ENCODE results near the gene OIT3. TPM values are rescaled to one million over a fixed set of nuclear protein-coding genes. Genes with fewer than 3 reads are reported as not detected.

The OIT3 gene
- total RNA-seq, 1 experiment from 2014 or later, result not detected

GRCh38 chr10:72954596-72955554, 61.3 kb downstream of the OIT3 start, which contains the start of gene PLA2G12B:
Gene PLA2G12B (minus strand): TSS chr10:72954806. CDS start chr10:72954685, 121 bp downstream.
- no peak within 1 kb of the TSS for H2AFZ ChIP-seq (ENCODE audit: low read length)
- no peaks in the 10 kb centered on the region for H4K20me1 ChIP-seq (ENCODE audit: insufficient read depth, low read depth, low read length)
- no peak within 1 kb of the TSS for H3K9ac ChIP-seq (ENCODE audit: low read length)
- no peak for DNase-seq
- no peak within 1 kb of the TSS for H3K4me2 ChIP-seq (ENCODE audit: low read depth, low read length, poor library complexity, severe bottlenecking)
- no peaks in the 10 kb centered on the region for H3K9me2 ChIP-seq (replicated peaks; ENCODE audit: insufficient read depth, low read length)
- no peaks in the 10 kb centered on the region for H3K4me1 ChIP-seq (ENCODE audit: low read length)
- H3K9me3 ChIP-seq (ENCODE audit: low read length), result no peaks in the 10 kb centered on the region
- H3K27me3 ChIP-seq (ENCODE audit: low read length), result no peaks in the 10 kb centered on the region
- H3K27ac ChIP-seq (ENCODE audit: low read length), result no peak within 1 kb of the TSS
- H3K36me3 ChIP-seq (ENCODE audit: insufficient read depth, low read length), result no peaks in the 10 kb centered on the region
- H3K4me3 ChIP-seq (ENCODE audit: low read length), result no peak within 1 kb of the TSS
- H3K79me2 ChIP-seq (ENCODE audit: low read length), result no peaks in the 10 kb centered on the region

- H3K4me1 ChIP-seq (ENCODE audit: low read length), result no peaks in the 10 kb centered on the region
- no peak overlapping the region for H3K9ac ChIP-seq (ENCODE audit: low read length)
- no peaks in the 10 kb centered on the region for H3K79me2 ChIP-seq (ENCODE audit: low read length)
- no peaks in the 10 kb centered on the region for H3K9me3 ChIP-seq (ENCODE audit: low read length)
- H3K9me2 ChIP-seq (replicated peaks; ENCODE audit: insufficient read depth, low read length), result no peaks in the 10 kb centered on the region
- no peaks in the 10 kb centered on the region for H4K20me1 ChIP-seq (ENCODE audit: insufficient read depth, low read depth, low read length)
- DNase-seq, result no peak
- no peaks in the 10 kb centered on the region for H3K36me3 ChIP-seq (ENCODE audit: insufficient read depth, low read length)
- H3K27ac ChIP-seq (ENCODE audit: low read length), result no peak overlapping the region
- H3K4me2 ChIP-seq (ENCODE audit: low read depth, low read length, poor library complexity, severe bottlenecking), result no peak overlapping the region
- H3K27me3 ChIP-seq (ENCODE audit: low read length), result no peaks in the 10 kb centered on the region
- H2AFZ ChIP-seq (ENCODE audit: low read length), result no peak overlapping the region
- H3K4me3 ChIP-seq (ENCODE audit: low read length), result no peak overlapping the region
Observed at GRCh38 chr10:72956001-72956400, 62.5 kb downstream of the OIT3 start.

GRCh38 chr10:72976886-72977285, 83.3 kb downstream of the OIT3 start:
- Histone ChIP-seq H3K4me1 (ENCODE audit: low read length) (no peaks in the 10 kb centered on the region), H3K9ac (ENCODE audit: low read length) (no peak overlapping the region), H3K9me3 (ENCODE audit: low read length) (peaks cover 34% of the 10 kb centered on the region), H3K9me2 (replicated peaks; ENCODE audit: insufficient read depth, low read length) (no peaks in the 10 kb centered on the region), H2AFZ (ENCODE audit: low read length) (no peak overlapping the region), H3K4me3 (ENCODE audit: low read length) (no peak overlapping the region), H3K4me2 (ENCODE audit: low read depth, low read length, poor library complexity, severe bottlenecking) (no peak overlapping the region), H3K27me3 (ENCODE audit: low read length) (no peaks in the 10 kb centered on the region), H4K20me1 (ENCODE audit: insufficient read depth, low read depth, low read length) (no peaks in the 10 kb centered on the region), H3K36me3 (ENCODE audit: insufficient read depth, low read length) (no peaks in the 10 kb centered on the region), H3K27ac (ENCODE audit: low read length) (no peak overlapping the region), H3K79me2 (ENCODE audit: low read length) (no peaks in the 10 kb centered on the region)
- DNase-seq, result no peak

GRCh38 chr10:72979709-72980108, 86.2 kb downstream of the OIT3 start:
- Histone ChIP-seq H3K27ac (ENCODE audit: low read length) (no peak overlapping the region), H4K20me1 (ENCODE audit: insufficient read depth, low read depth, low read length) (no peaks in the 10 kb centered on the region)

GRCh38 chr10:72980348-72980747, 86.8 kb downstream of the OIT3 start:
- no peaks in the 10 kb centered on the region for H4K20me1 ChIP-seq (ENCODE audit: insufficient read depth, low read depth, low read length)
- H3K4me3 ChIP-seq (ENCODE audit: low read length), result no peak overlapping the region
- H3K9me3 ChIP-seq (ENCODE audit: low read length), result peaks cover 32% of the 10 kb centered on the region
- DNase-seq, result no peak
- no peak overlapping the region for H2AFZ ChIP-seq (ENCODE audit: low read length)
- no peak overlapping the region for H3K4me2 ChIP-seq (ENCODE audit: low read depth, low read length, poor library complexity, severe bottlenecking)
- H3K27ac ChIP-seq (ENCODE audit: low read length), result no peak overlapping the region
- H3K79me2 ChIP-seq (ENCODE audit: low read length), result no peaks in the 10 kb centered on the region
- no peaks in the 10 kb centered on the region for H3K36me3 ChIP-seq (ENCODE audit: insufficient read depth, low read length)
- H3K9ac ChIP-seq (ENCODE audit: low read length), result no peak overlapping the region
- H3K27me3 ChIP-seq (ENCODE audit: low read length), result no peaks in the 10 kb centered on the region
- H3K9me2 ChIP-seq (replicated peaks; ENCODE audit: insufficient read depth, low read length), result no peaks in the 10 kb centered on the region
- H3K4me1 ChIP-seq (ENCODE audit: low read length), result no peaks in the 10 kb centered on the region

More at GRCh38 chr10:72979709-72980108, 86.2 kb downstream of the OIT3 start:
- H3K4me2 ChIP-seq (ENCODE audit: low read depth, low read length, poor library complexity, severe bottlenecking), result no peak overlapping the region
- no peaks in the 10 kb centered on the region for H3K4me1 ChIP-seq (ENCODE audit: low read length)
- no peak overlapping the region for H3K4me3 ChIP-seq (ENCODE audit: low read length)
- no peaks in the 10 kb centered on the region for H3K9me2 ChIP-seq (replicated peaks; ENCODE audit: insufficient read depth, low read length)
- H3K79me2 ChIP-seq (ENCODE audit: low read length), result no peaks in the 10 kb centered on the region
- no peaks in the 10 kb centered on the region for H3K36me3 ChIP-seq (ENCODE audit: insufficient read depth, low read length)
- DNase-seq, result no peak
- no peak overlapping the region for H2AFZ ChIP-seq (ENCODE audit: low read length)
- no peak overlapping the region for H3K9ac ChIP-seq (ENCODE audit: low read length)
- no peaks in the 10 kb centered on the region for H3K27me3 ChIP-seq (ENCODE audit: low read length)
- peaks cover 34% of the 10 kb centered on the region for H3K9me3 ChIP-seq (ENCODE audit: low read length)

- Histone ChIP-seq H3K4me3 (ENCODE audit: low read length) (no peak overlapping the region), H3K36me3 (ENCODE audit: insufficient read depth, low read length) (no peaks in the 10 kb centered on the region), H3K9me2 (replicated peaks; ENCODE audit: insufficient read depth, low read length) (no peaks in the 10 kb centered on the region), H3K9me3 (ENCODE audit: low read length) (peaks cover 30% of the 10 kb centered on the region), H2AFZ (ENCODE audit: low read length) (no peak overlapping the region), H3K27ac (ENCODE audit: low read length) (no peak overlapping the region), H3K4me1 (ENCODE audit: low read length) (no peaks in the 10 kb centered on the region), H3K27me3 (ENCODE audit: low read length) (no peaks in the 10 kb centered on the region), H3K79me2 (ENCODE audit: low read length) (no peaks in the 10 kb centered on the region), H3K9ac (ENCODE audit: low read length) (no peak overlapping the region), H4K20me1 (ENCODE audit: insufficient read depth, low read depth, low read length) (no peaks in the 10 kb centered on the region), H3K4me2 (ENCODE audit: low read depth, low read length, poor library complexity, severe bottlenecking) (no peak overlapping the region)
- DNase-seq, result no peak
Observed at GRCh38 chr10:72981028-72981881, 87.7 kb downstream of the OIT3 start.

- Histone ChIP-seq H3K9ac (ENCODE audit: low read length) (no peak overlapping the region), H2AFZ (ENCODE audit: low read length) (no peak overlapping the region), H3K9me2 (replicated peaks; ENCODE audit: insufficient read depth, low read length) (no peaks in the 10 kb centered on the region), H3K4me3 (ENCODE audit: low read length) (no peak overlapping the region), H3K4me2 (ENCODE audit: low read depth, low read length, poor library complexity, severe bottlenecking) (no peak overlapping the region), H3K27me3 (ENCODE audit: low read length) (no peaks in the 10 kb centered on the region), H4K20me1 (ENCODE audit: insufficient read depth, low read depth, low read length) (no peaks in the 10 kb centered on the region), H3K4me1 (ENCODE audit: low read length) (no peaks in the 10 kb centered on the region), H3K27ac (ENCODE audit: low read length) (no peak overlapping the region), H3K79me2 (ENCODE audit: low read length) (no peaks in the 10 kb centered on the region), H3K9me3 (ENCODE audit: low read length) (peaks cover 28% of the 10 kb centered on the region), H3K36me3 (ENCODE audit: insufficient read depth, low read length) (peaks cover 3% of the 10 kb centered on the region; the same call in 1 of the 2 replicates)
- DNase-seq, result no peak
Observed at GRCh38 chr10:72981882-72982529, 88.5 kb downstream of the OIT3 start.

All from Karpas-422 (cell line).